ENCODE measurements around the gene SEMA3B.

GRCh38 chr3:50314816-50315215 is 45.9 kb downstream of the SEMA3B start:
- TF ChIP-seq CTCF (IDR thresholded peaks at IDR 0.05) (no peak), EP300 (IDR thresholded peaks at IDR 0.05) (no peak), POLR2A (IDR thresholded peaks at IDR 0.05; ENCODE audit: low read depth) (no peak), POLR2AphosphoS5 (IDR thresholded peaks at IDR 0.05) (no peak)

Data from esophagus muscularis mucosa (tissue), 4 donors.